Measurements from ENCODE around the gene HNRNPA2B1.

HNRNPA2B1 gene

DNA sequence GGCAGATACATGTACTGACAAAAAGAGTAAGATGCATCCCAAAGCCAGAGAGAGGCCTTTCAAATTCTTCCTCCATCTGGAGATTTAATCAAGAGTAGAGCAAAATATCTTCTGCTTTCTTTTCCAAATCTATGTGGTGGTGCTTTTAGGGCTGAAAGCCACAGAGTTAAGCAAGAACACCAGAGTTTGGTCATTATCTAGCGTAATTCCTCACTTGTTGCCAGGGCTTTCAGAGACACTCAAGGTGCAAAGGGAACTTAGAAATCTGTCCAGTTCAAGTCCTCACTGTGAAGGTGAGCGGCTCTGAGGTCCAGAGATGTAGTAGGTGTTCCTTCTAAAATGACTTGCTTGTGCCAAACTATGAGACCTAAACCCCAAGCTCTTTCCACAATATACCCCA lies 59.5 kb downstream of the HNRNPA2B1 start:
- DNase-seq, result no peak

DNA sequence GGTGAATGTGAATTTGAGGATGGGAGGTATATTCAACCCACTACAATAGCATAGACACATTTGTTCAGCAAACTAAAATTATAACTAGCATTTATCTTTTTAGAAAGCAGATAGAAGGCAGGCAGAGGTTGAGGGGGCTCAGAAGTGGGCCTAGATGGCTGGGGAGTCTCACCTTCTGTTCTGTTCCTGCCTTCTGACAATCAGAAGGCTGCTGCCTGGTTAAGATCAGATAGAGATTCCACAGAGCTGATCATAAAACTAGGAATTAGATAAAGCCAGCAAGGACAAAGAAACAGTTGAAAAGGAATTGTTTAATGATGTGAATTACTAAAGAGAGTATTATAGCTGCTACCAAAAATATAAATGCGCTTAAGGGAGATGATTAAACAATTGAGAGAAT lies 60.2 kb downstream of the HNRNPA2B1 start:
- DNase-seq, result no peak
